Right lobe of liver (tissue), 6 donors: Measurements from ENCODE around the gene TMEM269. TPM values are rescaled to one million over a fixed set of nuclear protein-coding genes. Genes with fewer than 3 reads are reported as not detected.

ENCODE experiments used
- ATAC-seq, 4 donors: fragments of 200-7000 bp; cut with Tn5 transposase; one replicate each; pipeline ENCODE4 v1.9.1; 2020; ENCODE audit warnings: mild to moderate bottlenecking in 4 of 4, moderate library complexity in 4 of 4
- DNase-seq, 3 donors: peaks; one replicate each; pipeline ENCODE4 v3.0.0-alpha.2; 2020
- H3K27ac ChIP-seq, 3 donors: fragments of 200-600 bp; one replicate each; pipeline ENCODE4 v1.8.0; 2022
- H3K27me3 ChIP-seq, 2 donors: fragments of 200-600 bp; one replicate each; pipeline ENCODE4 v1.8.0; 2022
- H3K36me3 ChIP-seq, 4 donors: fragments of 200-600 bp; sonication (generic) in 1 of 4; one replicate each; pipeline versions ENCODE4 v1.5.1 to v1.8.0; 2017 to 2022; ENCODE audit warnings: control low read depth in 1 of 4
- H3K4me1 ChIP-seq, 4 donors: fragments of 200-600 bp; sonication (generic) in 1 of 4; one replicate each; pipeline versions ENCODE4 v1.5.1 to v1.8.0; 2017 to 2022; ENCODE audit warnings: control low read depth in 1 of 4
- H3K4me3 ChIP-seq, 3 donors: fragments of 200-600 bp; one replicate each; pipeline ENCODE4 v1.8.0; 2022
- H3K9me3 ChIP-seq, 4 donors: fragments of 200-600 bp; sonication (generic) in 1 of 4; one replicate each; pipeline versions ENCODE4 v1.5.1 to v1.8.0; 2017 to 2022; ENCODE audit warnings: control low read depth in 1 of 4
- POLR2A ChIP-seq: fragments of 450-650 bp; IDR thresholded peaks from one replicate; pipeline ENCODE4 v1.6.1; 2017; ENCODE audit warnings: antibody characterized with exemption, mild to moderate bottlenecking
- WGBS: methylation state at CpG from one replicate; pipeline ENCODE4 v1.1.6; 2018; ENCODE audit warnings: low coverage, low lambda C conversion rate; ENCODE audit not compliant: insufficient coverage; ENCODE audit errors: missing lambda C conversion rate; 5-methylcytosine and 5-hydroxymethylcytosine counted together
- intact Hi-C, 2 donors: fragments of 100-400 bp; cut with DNase I; formaldehyde crosslinking; loops; one replicate each; pipeline versions ENCODE4 v1.11.2 to v1.14.1; 2022
- total RNA-seq, 6 experiments: library from RNA; depleted of rRNA in 2 of 6; stranded (reverse); fragments of >200 nt in 2 of 6; fragmentation: NEBNext Ultra II Directional in 3 of 6; extraction: Animal tissue kit (Norgen Biotek cat#: 25700) in 3 of 6; gene quantifications; one replicate each; pipeline versions ENCODE4 v1.1.0 to v1.2.4, GENCODE V29; 2016 to 2023
- TF ChIP-seq, protein P1 (sequence below), 4 donors: fragments of 200-600 bp in 3 of 4; fragments of 450-650 bp in 1 of 4; IDR thresholded peaks; one replicate each; pipeline versions ENCODE4 v1.5.1 to v1.8.0; 2016 to 2022; ENCODE audit warnings: antibody characterized with exemption in 4 of 4, mild to moderate bottlenecking in 2 of 4
- donor health status: DM: no; HTN: yes; CAD: no.
- donor health status: DM: no; HTN: no; CAD: no.
- donor health status: DM: no; HTN: no; CAD: no.
- donor health status: DM: no; HTN: yes; CAD: no.
- donor health status: DM: no; HTN: yes; CAD: no.

TMEM269 gene
- total RNA-seq, 6 experiments from 2014 or later = 0.07 TPM; not detected in 5

DNA sequence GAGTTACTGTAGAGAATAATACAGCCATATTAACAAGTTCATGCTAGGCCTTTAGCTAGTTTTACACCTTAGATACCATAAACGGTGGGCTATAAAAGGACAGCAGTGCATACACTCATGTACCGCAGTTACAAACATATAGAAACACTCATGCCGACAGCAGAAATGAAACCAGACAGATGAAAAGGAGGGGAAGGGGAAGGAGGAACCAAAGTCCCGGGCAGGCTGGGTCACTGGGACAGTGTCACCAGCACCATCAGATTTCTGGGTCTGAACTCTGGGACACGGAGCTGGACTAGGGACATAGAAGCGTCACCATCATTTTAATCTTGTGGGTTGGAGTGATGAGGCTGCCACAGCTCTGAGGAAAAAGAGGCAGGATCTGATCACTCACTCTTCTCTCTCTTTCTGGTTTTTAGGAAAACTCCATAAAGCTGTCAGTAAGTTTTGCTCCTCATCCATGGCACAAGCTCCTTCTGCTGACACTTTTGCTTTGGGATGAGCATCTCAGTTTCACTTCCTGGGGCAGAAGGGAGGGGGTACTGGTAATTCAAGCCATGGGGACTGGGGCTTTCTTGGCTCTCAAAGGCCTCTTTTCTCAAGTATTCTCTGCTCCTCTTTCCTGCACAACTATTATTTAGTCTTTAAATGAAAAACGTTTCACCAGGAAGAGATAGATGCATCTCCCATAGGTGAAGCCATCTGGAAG is 53.8 kb downstream of the TMEM269 start:
- Histone ChIP-seq H3K36me3 (peaks cover 0 to 20% (median 1%) of the 10 kb centered on the region in 4 donors), H3K4me1 (no peaks in the 10 kb centered on the region), H3K27me3 (no peaks in the 10 kb centered on the region), H3K27ac (no peak overlapping the region), H3K4me3 (no peak overlapping the region), H3K9me3 (no peaks in the 10 kb centered on the region)
- intact Hi-C loops = no loop called here
- WGBS = 84% methylated on average over 6 of the region's 7 CpGs
- peak; percentile 16 to 65 (median 45) for ATAC-seq
- TF ChIP-seq, protein P1, sequence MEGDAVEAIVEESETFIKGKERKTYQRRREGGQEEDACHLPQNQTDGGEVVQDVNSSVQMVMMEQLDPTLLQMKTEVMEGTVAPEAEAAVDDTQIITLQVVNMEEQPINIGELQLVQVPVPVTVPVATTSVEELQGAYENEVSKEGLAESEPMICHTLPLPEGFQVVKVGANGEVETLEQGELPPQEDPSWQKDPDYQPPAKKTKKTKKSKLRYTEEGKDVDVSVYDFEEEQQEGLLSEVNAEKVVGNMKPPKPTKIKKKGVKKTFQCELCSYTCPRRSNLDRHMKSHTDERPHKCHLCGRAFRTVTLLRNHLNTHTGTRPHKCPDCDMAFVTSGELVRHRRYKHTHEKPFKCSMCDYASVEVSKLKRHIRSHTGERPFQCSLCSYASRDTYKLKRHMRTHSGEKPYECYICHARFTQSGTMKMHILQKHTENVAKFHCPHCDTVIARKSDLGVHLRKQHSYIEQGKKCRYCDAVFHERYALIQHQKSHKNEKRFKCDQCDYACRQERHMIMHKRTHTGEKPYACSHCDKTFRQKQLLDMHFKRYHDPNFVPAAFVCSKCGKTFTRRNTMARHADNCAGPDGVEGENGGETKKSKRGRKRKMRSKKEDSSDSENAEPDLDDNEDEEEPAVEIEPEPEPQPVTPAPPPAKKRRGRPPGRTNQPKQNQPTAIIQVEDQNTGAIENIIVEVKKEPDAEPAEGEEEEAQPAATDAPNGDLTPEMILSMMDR (IDR thresholded peaks at IDR 0.05) = no peak
- TF ChIP-seq POLR2A = no peak
- no peak for DNase-seq

DNA sequence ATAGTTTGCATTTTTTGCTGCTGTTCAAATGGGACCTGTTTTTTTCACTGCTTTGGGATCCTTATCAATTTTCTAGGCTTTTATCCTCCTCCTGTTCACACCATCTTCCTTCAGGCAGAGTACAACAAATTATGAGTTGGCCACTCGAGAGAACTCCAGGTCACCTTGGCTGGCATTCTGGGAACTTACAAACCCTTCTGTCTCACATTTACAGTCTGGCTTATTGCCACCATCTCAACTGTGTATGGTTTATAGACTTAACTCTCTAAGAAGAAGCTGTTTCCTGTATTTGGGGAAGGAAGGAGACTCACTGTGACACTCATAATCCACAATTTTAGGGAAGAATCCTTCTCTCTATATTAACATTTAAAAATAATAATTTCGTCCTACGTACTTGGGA is 56.2 kb downstream of the TMEM269 start:
- H3K36me3 ChIP-seq = peaks cover 0 to 17% (median 0%) of the 10 kb centered on the region in 4 donors
- no peaks in the 10 kb centered on the region for H3K27me3 ChIP-seq
- H3K27ac ChIP-seq = no peak overlapping the region
- no peak for TF ChIP-seq POLR2A
- TF ChIP-seq, protein P1 (IDR thresholded peaks at IDR 0.05) = no peak
- WGBS = 74% methylated on average over 2 of the region's 3 CpGs
- intact Hi-C loops = no loop called here
- no peak for ATAC-seq
- no peak overlapping the region for H3K4me3 ChIP-seq
- H3K9me3 ChIP-seq = no peaks in the 10 kb centered on the region
- DNase-seq = no peak
- H3K4me1 ChIP-seq = peaks cover 0 to 8% (median 0%) of the 10 kb centered on the region in 4 donors

DNA sequence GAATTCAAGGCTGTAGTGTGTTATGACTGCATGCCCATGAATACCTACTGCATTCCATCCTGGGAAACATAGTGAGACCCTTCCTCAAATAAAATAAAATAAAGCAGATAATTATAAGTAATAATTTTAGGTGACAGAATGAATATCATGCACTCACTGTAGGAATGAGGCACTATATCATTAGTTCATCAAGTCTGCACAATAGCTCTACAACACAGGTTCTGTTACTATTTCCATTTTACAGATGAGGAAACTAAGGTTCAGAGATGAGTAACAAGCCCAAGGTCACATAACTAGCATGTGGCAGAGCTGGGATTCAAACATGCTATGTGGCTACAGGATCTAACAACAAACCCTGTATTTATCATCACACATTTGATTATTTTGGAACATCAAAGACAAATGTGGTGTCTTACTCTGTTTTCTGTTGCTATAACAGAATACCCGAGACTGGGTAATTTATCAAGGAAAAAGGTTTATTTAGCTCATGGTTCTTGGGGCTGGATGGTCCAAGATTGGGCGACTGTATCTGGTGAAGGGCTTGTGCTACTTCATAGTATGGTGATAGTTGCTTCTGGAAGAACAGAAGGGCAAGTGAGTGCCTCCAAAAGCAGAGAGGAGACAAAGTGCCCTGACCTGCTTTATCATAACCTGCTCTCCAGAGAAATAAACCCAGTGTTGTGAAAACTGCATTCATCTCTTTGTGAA is 56.8 kb downstream of the TMEM269 start:
- no peak for DNase-seq
- TF ChIP-seq, protein P1 (IDR thresholded peaks at IDR 0.05) = no peak
- TF ChIP-seq POLR2A = no peak
- Histone ChIP-seq H3K9me3 (no peaks in the 10 kb centered on the region), H3K36me3 (peaks cover 0 to 17% (median 0%) of the 10 kb centered on the region in 4 donors), H3K27me3 (no peaks in the 10 kb centered on the region), H3K27ac (no peak overlapping the region), H3K4me3 (no peak overlapping the region), H3K4me1 (peaks cover 0 to 8% (median 0%) of the 10 kb centered on the region in 4 donors)
- ATAC-seq = no peak
- intact Hi-C loops = no loop called here
- 92% methylated on average over 2 of the region's 2 CpGs for WGBS

DNA sequence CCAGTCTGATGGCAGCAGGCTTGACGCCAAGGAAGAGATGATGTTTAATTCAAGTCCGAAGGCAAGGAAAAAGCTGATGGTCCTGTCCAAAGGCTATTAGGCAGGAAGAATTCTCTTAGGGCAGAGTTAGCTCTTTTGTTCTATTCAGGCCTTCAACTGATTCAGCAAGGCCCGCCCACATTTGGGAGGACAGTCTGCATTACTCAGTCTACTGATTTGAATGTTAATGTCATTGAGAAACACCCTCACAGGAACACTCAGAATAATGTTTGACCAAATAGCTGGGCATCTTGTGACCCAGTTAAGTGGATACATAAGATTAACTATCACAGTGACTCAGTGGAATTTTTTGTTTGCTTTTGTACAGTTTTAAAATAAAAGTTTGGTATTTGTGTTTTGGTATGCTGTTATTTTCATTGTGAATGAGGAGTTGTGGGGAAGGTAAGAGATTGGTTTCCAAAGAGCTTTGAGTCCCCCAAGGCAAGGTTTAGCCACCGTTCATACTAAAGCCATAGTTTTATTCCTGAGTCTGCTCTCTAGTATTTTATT is 59.9 kb downstream of the TMEM269 start:
- H3K4me1 ChIP-seq = peaks cover 0 to 20% (median 4%) of the 10 kb centered on the region in 4 donors
- intact Hi-C loops = no loop called here
- H3K9me3 ChIP-seq = no peaks in the 10 kb centered on the region
- DNase-seq = no peak
- TF ChIP-seq POLR2A = no peak
- TF ChIP-seq, protein P1 (IDR thresholded peaks at IDR 0.05) = no peak
- peaks cover 0 to 14% (median 2%) of the 10 kb centered on the region in 4 donors for H3K36me3 ChIP-seq
- 91% methylated on average over 2 of the region's 4 CpGs for WGBS
- H3K27ac ChIP-seq = no peak overlapping the region
- H3K4me3 ChIP-seq = no peak overlapping the region
- ATAC-seq = peak in 1 of 4 donors; percentile 8
- no peaks in the 10 kb centered on the region for H3K27me3 ChIP-seq
